Type B pancreatic cell (in vitro differentiated cells): Measurements from ENCODE around the gene RSPRY1. TPM values are rescaled to one million over a fixed set of nuclear protein-coding genes. Genes with fewer than 3 reads are reported as not detected.

Source experiments
- DNase-seq: peaks from one replicate; pipeline ENCODE4 v3.0.0; 2021; ENCODE audit warnings: mixed read lengths; ENCODE audit not compliant: unreplicated experiment; ENCODE audit errors: extremely low spot score
- H3K27ac Mint-ChIP-seq: 2 replicates; pipeline ENCODE4 v1.8.0; 2021; ENCODE audit warnings: mild to moderate bottlenecking, mixed read lengths
- H3K27me3 Mint-ChIP-seq: 2 replicates; pipeline ENCODE4 v1.8.0; 2021; ENCODE audit warnings: mixed read lengths
- H3K36me3 Mint-ChIP-seq: 2 replicates; pipeline ENCODE4 v1.8.0; 2021; ENCODE audit warnings: mixed read lengths
- H3K4me1 Mint-ChIP-seq: one replicate; pipeline ENCODE4 v1.8.0; 2021; ENCODE audit warnings: mixed read lengths; ENCODE audit not compliant: unreplicated experiment
- H3K4me3 Mint-ChIP-seq: 2 replicates; pipeline ENCODE4 v1.8.0; 2021; ENCODE audit warnings: mild to moderate bottlenecking, mixed read lengths
- H3K9me3 Mint-ChIP-seq: 2 replicates; pipeline ENCODE4 v1.8.0; 2021; ENCODE audit warnings: mixed read lengths
- CTCF ChIP-seq: fragments of 200-600 bp; sonication (generic); conservative IDR thresholded peaks from 2 replicates; pipeline ENCODE4 v1.5.0; 2021; ENCODE audit warnings: antibody characterized with exemption, mild to moderate bottlenecking
- total RNA-seq: library from RNA; stranded (reverse); gene quantifications from 2 replicates; pipeline ENCODE4 v1.2.1, GENCODE V29; 2021; ENCODE audit warnings: low replicate concordance

The RSPRY1 gene
- total RNA-seq, 1 donor from 2014 or later: 49.9 TPM

- Mint-ChIP-seq H3K27me3 (no peaks in the 10 kb centered on the region), H3K4me1 (peaks cover 8% of the 10 kb centered on the region), H3K27ac (no peak overlapping the region), H3K4me3 (no peak overlapping the region), H3K9me3 (no peaks in the 10 kb centered on the region), H3K36me3 (peaks cover 7% of the 10 kb centered on the region)
- no peak for TF ChIP-seq CTCF
- DNase-seq: peak; percentile 48
Measured at GRCh38 chr16:57256601-57257395, 70.7 kb downstream of the RSPRY1 start.

DNA sequence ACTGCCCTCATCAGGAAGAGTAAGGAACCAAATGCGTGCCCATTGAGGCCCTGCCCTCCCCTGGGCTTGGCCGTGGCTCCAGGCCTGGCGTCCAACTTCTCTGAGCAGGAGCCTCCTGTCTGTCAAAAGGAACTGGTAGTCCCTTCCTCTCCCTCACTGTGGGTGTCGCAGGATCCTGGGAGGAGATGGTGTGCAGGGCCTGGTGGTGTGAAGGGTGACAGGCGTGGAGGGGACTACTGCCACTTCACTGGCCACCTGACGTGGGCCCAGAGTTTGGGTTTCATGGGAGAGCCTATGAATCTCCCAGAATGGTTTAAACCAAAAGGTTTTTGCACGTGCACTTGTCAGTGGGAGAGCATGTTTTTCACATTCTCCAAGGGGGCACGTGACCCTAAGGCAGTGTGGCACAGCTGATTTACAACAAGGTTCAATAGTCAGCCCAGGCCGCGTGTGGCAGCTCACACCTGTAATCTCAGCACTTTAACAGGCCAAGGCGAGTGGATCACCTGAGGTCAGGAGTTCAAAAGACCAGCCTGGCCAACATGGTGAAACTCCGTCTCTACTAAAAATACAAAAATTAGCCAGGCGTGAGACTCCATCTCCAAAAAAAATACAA, 71.4 kb downstream of the RSPRY1 start:
- Mint-ChIP-seq H3K4me1 (peaks cover 8% of the 10 kb centered on the region), H3K36me3 (peaks cover 1% of the 10 kb centered on the region), H3K9me3 (no peaks in the 10 kb centered on the region), H3K27me3 (no peaks in the 10 kb centered on the region), H3K4me3 (no peak overlapping the region), H3K27ac (no peak overlapping the region)
- peak; percentile 52 for DNase-seq
- TF ChIP-seq CTCF: no peak

GRCh38 chr16:57258226-57258909, 72.2 kb downstream of the RSPRY1 start:
- peaks cover 8% of the 10 kb centered on the region for H3K4me1 Mint-ChIP-seq
- no peaks in the 10 kb centered on the region for H3K36me3 Mint-ChIP-seq
- no peak overlapping the region for H3K4me3 Mint-ChIP-seq
- H3K27ac Mint-ChIP-seq: no peak overlapping the region
- H3K27me3 Mint-ChIP-seq: no peaks in the 10 kb centered on the region
- no peak for TF ChIP-seq CTCF
- no peaks in the 10 kb centered on the region for H3K9me3 Mint-ChIP-seq
- no peak for DNase-seq

GRCh38 chr16:57258910-57259475, 72.9 kb downstream of the RSPRY1 start:
- no peaks in the 10 kb centered on the region for H3K27me3 Mint-ChIP-seq
- no peaks in the 10 kb centered on the region for H3K36me3 Mint-ChIP-seq
- peaks cover 8% of the 10 kb centered on the region for H3K4me1 Mint-ChIP-seq
- H3K4me3 Mint-ChIP-seq: no peak overlapping the region
- no peaks in the 10 kb centered on the region for H3K9me3 Mint-ChIP-seq
- DNase-seq: no peak
- TF ChIP-seq CTCF: no peak
- H3K27ac Mint-ChIP-seq: no peak overlapping the region

DNA sequence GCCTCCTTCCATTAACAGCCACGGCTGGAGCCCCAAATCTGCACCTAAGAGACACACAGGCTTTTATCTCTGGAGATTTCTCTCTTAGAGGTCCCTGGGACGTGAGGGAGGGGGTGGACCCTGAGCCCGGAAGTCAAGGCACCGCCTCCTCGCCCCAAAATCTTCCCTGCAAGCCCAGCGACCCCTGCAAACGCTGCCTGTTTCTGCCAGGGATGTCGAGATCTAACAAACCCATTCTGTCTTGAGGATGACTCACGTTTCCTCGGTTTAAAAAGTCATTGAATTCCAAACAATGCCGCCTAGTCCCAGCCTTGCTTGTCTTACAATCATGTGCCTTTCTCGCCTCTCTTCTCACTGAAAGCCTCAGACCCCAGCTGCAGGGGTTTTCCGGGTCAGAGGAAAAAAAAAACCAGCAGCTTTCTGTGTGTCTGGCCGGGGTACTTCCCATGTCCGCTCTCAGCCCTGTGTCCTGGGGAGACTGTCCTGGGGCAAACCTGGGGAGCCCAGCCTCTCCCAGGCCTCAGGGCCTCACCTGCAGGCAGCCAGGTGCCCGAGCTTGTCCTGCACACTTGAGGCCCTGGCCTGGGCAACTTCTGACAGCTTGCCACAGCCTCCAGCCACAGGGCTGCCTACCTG, 74.3 kb downstream of the RSPRY1 start:
- TF ChIP-seq CTCF: no peak
- Mint-ChIP-seq H3K4me1 (peaks cover 8% of the 10 kb centered on the region), H3K4me3 (peak overlapping the region; percentile 53), H3K27ac (peak overlapping the region; percentile 68), H3K36me3 (no peaks in the 10 kb centered on the region), H3K27me3 (no peaks in the 10 kb centered on the region), H3K9me3 (no peaks in the 10 kb centered on the region)
- no peak for DNase-seq
